Type B pancreatic cell (in vitro differentiated cells): ENCODE results near the gene PCYT1A. TPM values are rescaled to one million over a fixed set of nuclear protein-coding genes. Genes with fewer than 3 reads are reported as not detected.
"Not testable (repeated sequence)": the region's sequence is repeated elsewhere in the genome, so short reads cannot be mapped to it uniquely, and the experiment has no call there.

Source experiments
- DNase-seq: peaks from one replicate; pipeline ENCODE4 v3.0.0; 2021; ENCODE audit warnings: mixed read lengths; ENCODE audit not compliant: unreplicated experiment; ENCODE audit errors: extremely low spot score
- H3K27ac Mint-ChIP-seq: 2 replicates; pipeline ENCODE4 v1.8.0; 2021; ENCODE audit warnings: mild to moderate bottlenecking, mixed read lengths
- H3K27me3 Mint-ChIP-seq: 2 replicates; pipeline ENCODE4 v1.8.0; 2021; ENCODE audit warnings: mixed read lengths
- H3K36me3 Mint-ChIP-seq: 2 replicates; pipeline ENCODE4 v1.8.0; 2021; ENCODE audit warnings: mixed read lengths
- H3K4me1 Mint-ChIP-seq: one replicate; pipeline ENCODE4 v1.8.0; 2021; ENCODE audit warnings: mixed read lengths; ENCODE audit not compliant: unreplicated experiment
- H3K4me3 Mint-ChIP-seq: 2 replicates; pipeline ENCODE4 v1.8.0; 2021; ENCODE audit warnings: mild to moderate bottlenecking, mixed read lengths
- H3K9me3 Mint-ChIP-seq: 2 replicates; pipeline ENCODE4 v1.8.0; 2021; ENCODE audit warnings: mixed read lengths
- CTCF ChIP-seq: fragments of 200-600 bp; sonication (generic); conservative IDR thresholded peaks from 2 replicates; pipeline ENCODE4 v1.5.0; 2021; ENCODE audit warnings: antibody characterized with exemption, mild to moderate bottlenecking
- total RNA-seq: library from RNA; stranded (reverse); gene quantifications from 2 replicates; pipeline ENCODE4 v1.2.1, GENCODE V29; 2021; ENCODE audit warnings: low replicate concordance

The PCYT1A gene
- total RNA-seq, 1 donor from 2014 or later = 39.0 TPM

- peak; percentile 94 for DNase-seq
- TF ChIP-seq CTCF = no peak
- peak within 1 kb of the TSS; percentile 93 for H3K27ac Mint-ChIP-seq
- no peaks in the 10 kb centered on the region for H3K4me1 Mint-ChIP-seq
- H3K36me3 Mint-ChIP-seq = no peaks in the 10 kb centered on the region
- H3K9me3 Mint-ChIP-seq = no peaks in the 10 kb centered on the region
- peak within 1 kb of the TSS; percentile 97 for H3K4me3 Mint-ChIP-seq
- no peaks in the 10 kb centered on the region for H3K27me3 Mint-ChIP-seq
Observed at GRCh38 chr3:196317687-196318467, 30.4 kb upstream of the PCYT1A start, which contains the start of gene DYNLT2B. Gene DYNLT2B, minus strand, starts transcription at chr3:196318240. Its CDS starts 88 bp downstream, at chr3:196318152.

GRCh38 chr3:196316799-196317686, 29.5 kb upstream of the PCYT1A start:
- H3K4me1 Mint-ChIP-seq, H3K27me3 Mint-ChIP-seq, H3K36me3 Mint-ChIP-seq, DNase-seq, H3K9me3 Mint-ChIP-seq: not testable (repeated sequence)
- Mint-ChIP-seq H3K4me3 (peak overlapping the region; percentile 97), H3K27ac (peak overlapping the region; percentile 93)

GRCh38 chr3:196315821-196316220, 28.3 kb upstream of the PCYT1A start:
- no peak overlapping the region for H3K4me3 Mint-ChIP-seq
- H3K27me3 Mint-ChIP-seq = no peaks in the 10 kb centered on the region
- no peaks in the 10 kb centered on the region for H3K36me3 Mint-ChIP-seq
- no peak for TF ChIP-seq CTCF
- no peak for DNase-seq
- H3K9me3 Mint-ChIP-seq = no peaks in the 10 kb centered on the region
- no peaks in the 10 kb centered on the region for H3K4me1 Mint-ChIP-seq
- no peak overlapping the region for H3K27ac Mint-ChIP-seq

GRCh38 chr3:196314597-196314996, 27.1 kb upstream of the PCYT1A start:
- H3K4me1 Mint-ChIP-seq = no peaks in the 10 kb centered on the region
- no peaks in the 10 kb centered on the region for H3K36me3 Mint-ChIP-seq
- H3K9me3 Mint-ChIP-seq = no peaks in the 10 kb centered on the region
- peak overlapping the region; percentile 37 for H3K4me3 Mint-ChIP-seq
- no peak for DNase-seq
- no peaks in the 10 kb centered on the region for H3K27me3 Mint-ChIP-seq
- H3K27ac Mint-ChIP-seq = peak overlapping the region; percentile 5
- TF ChIP-seq CTCF = no peak

- H3K4me1 Mint-ChIP-seq, H3K9me3 Mint-ChIP-seq: not testable (repeated sequence)
- peak overlapping the region; percentile 20 for H3K4me3 Mint-ChIP-seq
Observed at GRCh38 chr3:196314086-196314485, 26.6 kb upstream of the PCYT1A start.

GRCh38 chr3:196302960-196303359, 15.4 kb upstream of the PCYT1A start:
- H3K27ac Mint-ChIP-seq, H3K9me3 Mint-ChIP-seq, H3K4me1 Mint-ChIP-seq, H3K27me3 Mint-ChIP-seq, DNase-seq, H3K4me3 Mint-ChIP-seq, H3K36me3 Mint-ChIP-seq: not testable (repeated sequence)

More at GRCh38 chr3:196314086-196314485, 26.6 kb upstream of the PCYT1A start:
- not testable (repeated sequence) for H3K36me3 Mint-ChIP-seq, H3K27me3 Mint-ChIP-seq, H3K27ac Mint-ChIP-seq, DNase-seq

GRCh38 chr3:196302551-196302950, 15.0 kb upstream of the PCYT1A start:
- not testable (repeated sequence) for H3K4me1 Mint-ChIP-seq, H3K36me3 Mint-ChIP-seq, DNase-seq, H3K27me3 Mint-ChIP-seq, H3K27ac Mint-ChIP-seq, H3K4me3 Mint-ChIP-seq, H3K9me3 Mint-ChIP-seq
